ENCODE results near the gene CCL8.

Gene CCL8

GRCh38 chr17:34319039-34319483, at the start of gene CCL8:
Gene CCL8 (plus strand): TSS chr17:34319435. CDS start chr17:34319502, 67 bp downstream.
- TF ChIP-seq, protein P1, sequence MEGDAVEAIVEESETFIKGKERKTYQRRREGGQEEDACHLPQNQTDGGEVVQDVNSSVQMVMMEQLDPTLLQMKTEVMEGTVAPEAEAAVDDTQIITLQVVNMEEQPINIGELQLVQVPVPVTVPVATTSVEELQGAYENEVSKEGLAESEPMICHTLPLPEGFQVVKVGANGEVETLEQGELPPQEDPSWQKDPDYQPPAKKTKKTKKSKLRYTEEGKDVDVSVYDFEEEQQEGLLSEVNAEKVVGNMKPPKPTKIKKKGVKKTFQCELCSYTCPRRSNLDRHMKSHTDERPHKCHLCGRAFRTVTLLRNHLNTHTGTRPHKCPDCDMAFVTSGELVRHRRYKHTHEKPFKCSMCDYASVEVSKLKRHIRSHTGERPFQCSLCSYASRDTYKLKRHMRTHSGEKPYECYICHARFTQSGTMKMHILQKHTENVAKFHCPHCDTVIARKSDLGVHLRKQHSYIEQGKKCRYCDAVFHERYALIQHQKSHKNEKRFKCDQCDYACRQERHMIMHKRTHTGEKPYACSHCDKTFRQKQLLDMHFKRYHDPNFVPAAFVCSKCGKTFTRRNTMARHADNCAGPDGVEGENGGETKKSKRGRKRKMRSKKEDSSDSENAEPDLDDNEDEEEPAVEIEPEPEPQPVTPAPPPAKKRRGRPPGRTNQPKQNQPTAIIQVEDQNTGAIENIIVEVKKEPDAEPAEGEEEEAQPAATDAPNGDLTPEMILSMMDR (IDR thresholded peaks at IDR 0.05; ENCODE audit: low read depth, low read length), result no peak
- no peak within 1 kb of the TSS for H3K4me3 ChIP-seq (ENCODE audit: low read depth, low read length)
- in situ Hi-C loops (cut with HindIII; ENCODE audit: low sequenced_read_pairs), result no loop called here
- no peak for DNase-seq (ENCODE audit: low read depth, low spot score)

- no peak for DNase-seq (ENCODE audit: low read depth, low spot score)
- in situ Hi-C loops (cut with HindIII; ENCODE audit: low sequenced_read_pairs), result no loop called here
Measured at GRCh38 chr17:34269969-34270368, 49.3 kb upstream of the CCL8 start, which contains the start of gene CCL7. Gene CCL7 (plus strand): TSS chr17:34270221. CDS start chr17:34270291, 70 bp downstream.

DNA sequence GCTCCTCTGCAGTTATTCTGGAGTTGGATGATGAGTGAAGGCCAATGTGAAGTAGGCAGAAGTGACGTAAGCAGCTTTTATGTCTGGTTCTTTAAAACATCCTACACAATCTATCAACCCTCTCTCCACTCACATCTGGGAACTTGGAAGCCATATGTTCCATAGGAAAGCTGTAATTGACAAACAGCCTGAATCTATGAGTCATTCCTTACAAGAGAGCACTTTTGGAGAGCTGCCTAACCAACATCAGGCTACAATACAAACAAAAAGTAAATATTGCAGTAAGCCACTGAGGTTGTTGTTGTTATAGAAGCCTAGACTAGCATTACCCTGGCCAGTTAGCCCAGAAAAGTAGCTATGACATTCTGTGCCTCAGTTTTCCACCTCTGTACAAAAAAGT, 43.4 kb upstream of the CCL8 start:
- DNase-seq (ENCODE audit: low read depth, low spot score), result peak; percentile 90
- in situ Hi-C loops (cut with HindIII; ENCODE audit: low sequenced_read_pairs), result no loop called here
- no peak overlapping the region for H3K4me3 ChIP-seq (ENCODE audit: low read depth, low read length)
- TF ChIP-seq, protein P1 (IDR thresholded peaks at IDR 0.05; ENCODE audit: low read depth, low read length), result no peak

More at GRCh38 chr17:34269969-34270368, 49.3 kb upstream of the CCL8 start, which contains the start of gene CCL7:
- H3K4me3 ChIP-seq (ENCODE audit: low read depth, low read length), result no peak within 1 kb of the TSS
- TF ChIP-seq, protein P1 (IDR thresholded peaks at IDR 0.05; ENCODE audit: low read depth, low read length), result no peak

DNA sequence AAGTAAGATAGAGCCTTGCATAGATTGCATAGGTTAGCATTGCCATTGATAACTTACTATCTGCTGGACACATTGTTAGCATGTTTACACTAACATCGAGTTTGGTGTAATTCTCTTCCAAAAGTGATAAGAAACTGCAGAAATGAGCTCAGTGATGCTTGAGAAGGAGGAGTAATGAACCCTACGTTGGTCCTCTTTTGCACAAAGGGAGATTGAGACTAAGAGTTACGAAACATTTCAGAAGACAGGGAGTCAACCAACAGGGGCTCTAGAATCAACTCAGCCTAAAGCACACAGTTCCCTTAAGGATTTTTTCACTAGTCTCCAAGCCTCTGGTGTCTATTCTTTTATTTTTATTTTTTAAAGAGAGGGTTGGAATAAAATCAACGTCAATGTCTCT, 42.4 kb upstream of the CCL8 start:
- in situ Hi-C loops (cut with HindIII; ENCODE audit: low sequenced_read_pairs), result no loop called here
- TF ChIP-seq, protein P1 (IDR thresholded peaks at IDR 0.05; ENCODE audit: low read depth, low read length), result no peak
- DNase-seq (ENCODE audit: low read depth, low spot score), result no peak
- no peak overlapping the region for H3K4me3 ChIP-seq (ENCODE audit: low read depth, low read length)

GRCh38 chr17:34283571-34283970, 35.7 kb upstream of the CCL8 start:
- no peak for DNase-seq (ENCODE audit: low read depth, low spot score)
- TF ChIP-seq, protein P1 (IDR thresholded peaks at IDR 0.05; ENCODE audit: low read depth, low read length), result no peak
- in situ Hi-C loops (cut with HindIII; ENCODE audit: low sequenced_read_pairs), result no loop called here
- H3K4me3 ChIP-seq (ENCODE audit: low read depth, low read length), result no peak overlapping the region

GRCh38 chr17:34285286-34285792, 33.9 kb upstream of the CCL8 start, which contains the start of gene CCL11:
Gene CCL11 (plus strand): TSS chr17:34285742. CDS start chr17:34285809, 67 bp downstream.
- DNase-seq (ENCODE audit: low read depth, low spot score), result no peak
- H3K4me3 ChIP-seq (ENCODE audit: low read depth, low read length), result no peak within 1 kb of the TSS
- in situ Hi-C loops (cut with HindIII; ENCODE audit: low sequenced_read_pairs), result no loop called here
- TF ChIP-seq, protein P1 (IDR thresholded peaks at IDR 0.05; ENCODE audit: low read depth, low read length), result no peak

Measured in astrocyte of the spinal cord (primary cell).